Endothelial cell of umbilical vein (primary cell): ENCODE data around the gene EPN1. TPM values are rescaled to one million over a fixed set of nuclear protein-coding genes. Genes with fewer than 3 reads are reported as not detected.

Experiments used
- BruUV-seq: library from RNA; stranded (reverse); fragments of 400-500 nt; replicated peaks from 2 replicates; lab custom pipeline; 2021; lab: Mats Ljungman, UMichigan
- CTCF ChIA-PET: fragments of 300-600, 350-600 bp; sonication (Branson Sonifier 250); formaldehyde crosslinking; loops from one replicate; lab custom pipeline; 2021; ENCODE audit warnings: antibody characterized with exemption, inconsistent platforms; lab: Charles Lee
- POLR2A ChIA-PET: fragments of 300-600, 350-600 bp; sonication (Branson Sonifier 250); formaldehyde crosslinking; loops from one replicate; lab custom pipeline; 2021; ENCODE audit warnings: antibody characterized with exemption, inconsistent platforms; lab: Charles Lee
- DNase-seq: peaks from one replicate; pipeline ENCODE4 v3.0.0-alpha.2; 2011; ENCODE audit warnings: low read depth, low spot score
- FAIRE-seq: peaks from 2 replicates; lab custom pipeline; 2011; peaks lifted over from hg19 to GRCh38; lab: Jason Lieb, UNC
- H2AFZ ChIP-seq: 2 replicates; pipeline ENCODE4 v1.6.0; 2012; ENCODE audit warnings: low read depth, low read length, control low read depth, inconsistent platforms
- H3K27ac ChIP-seq: 2 replicates; pipeline ENCODE4 v1.5.1; 2011; ENCODE audit warnings: low read depth, mild to moderate bottlenecking, control low read depth, low read length, moderate library complexity; ENCODE audit not compliant: insufficient read depth
- H3K27me3 ChIP-seq, 2 experiments: 2 replicates each; pipeline versions ENCODE4 v1.6.0 to v1.6.1; 2011; ENCODE audit warnings: low read length in 2 of 2, mixed read lengths in 1 of 2; ENCODE audit not compliant: control insufficient read depth in 2 of 2, insufficient read depth in 2 of 2
- H3K36me3 ChIP-seq, 2 experiments: 2 replicates in 1 of 2; 3 replicates in 1 of 2; pipeline ENCODE4 v1.5.1; 2011; ENCODE audit warnings: low read length in 2 of 2, mild to moderate bottlenecking in 1 of 2, moderate library complexity in 1 of 2; ENCODE audit not compliant: control insufficient read depth in 2 of 2, insufficient read depth in 2 of 2; ENCODE audit errors: extremely low read depth in 1 of 2
- H3K4me1 ChIP-seq: 3 replicates; pipeline ENCODE4 v1.5.1; 2011; ENCODE audit warnings: mild to moderate bottlenecking, low read length; ENCODE audit not compliant: control insufficient read depth, insufficient read depth; ENCODE audit errors: extremely low read depth
- H3K4me2 ChIP-seq: 2 replicates; pipeline ENCODE4 v1.6.1; 2011; ENCODE audit warnings: low read length, control low read depth, mixed read lengths; ENCODE audit not compliant: insufficient read depth
- H3K4me3 ChIP-seq, 3 experiments: fragments of 200-600 bp in 1 of 3; sonication (generic), shearing (Covaris generic) in 1 of 3; replicated peaks in 1 of 3; 2 replicates each; pipeline ENCODE4 v1.5.1; 2011 to 2016; ENCODE audit warnings: control low read depth in 3 of 3, low read length in 3 of 3, mild to moderate bottlenecking in 2 of 3, inconsistent platforms in 1 of 3, low read depth in 1 of 3, moderate library complexity in 1 of 3; ENCODE audit not compliant: insufficient read depth in 1 of 3
- H3K79me2 ChIP-seq: 2 replicates; pipeline ENCODE4 v1.6.0; 2012; ENCODE audit warnings: low read length, inconsistent platforms; ENCODE audit not compliant: control insufficient read depth, insufficient read depth
- H3K9ac ChIP-seq: replicated peaks from 2 replicates; pipeline ENCODE3; 2011; ENCODE audit warnings: low read length, control low read depth; ENCODE audit not compliant: insufficient read depth; ENCODE audit errors: extremely low read depth
- H3K9me1 ChIP-seq: replicated peaks from 3 replicates; pipeline ENCODE4 v1.6.0; 2011; ENCODE audit warnings: mild to moderate bottlenecking, low read length; ENCODE audit not compliant: control insufficient read depth, insufficient read depth; ENCODE audit errors: extremely low read depth
- H3K9me3 ChIP-seq: replicated peaks from 2 replicates; pipeline ENCODE4 v1.5.1; 2012; ENCODE audit warnings: low read length, inconsistent platforms; ENCODE audit not compliant: control insufficient read depth, insufficient read depth
- H4K20me1 ChIP-seq: replicated peaks from 2 replicates; pipeline ENCODE3; 2011; ENCODE audit warnings: mild to moderate bottlenecking, low read length; ENCODE audit not compliant: control insufficient read depth, insufficient read depth; ENCODE audit errors: extremely low read depth
- EZH2 ChIP-seq: IDR thresholded peaks from 2 replicates; pipeline ENCODE4 v1.6.1; 2012; ENCODE audit warnings: borderline replicate concordance, low read depth, mild to moderate bottlenecking, moderate library complexity, low read length, inconsistent platforms; ENCODE audit not compliant: severe bottlenecking
- FOS ChIP-seq: IDR thresholded peaks from 2 replicates; pipeline ENCODE4 v1.6.1; 2011; ENCODE audit warnings: mild to moderate bottlenecking, low read length, moderate library complexity, borderline replicate concordance; ENCODE audit not compliant: insufficient read depth
- GATA2 ChIP-seq: IDR thresholded peaks from 2 replicates; pipeline ENCODE4 v1.7.0; 2011; ENCODE audit warnings: low read depth, mild to moderate bottlenecking, moderate library complexity, mixed read lengths, low read length; ENCODE audit not compliant: insufficient read length, insufficient read depth
- JUN ChIP-seq: IDR thresholded peaks from 2 replicates; pipeline ENCODE4 v1.6.1; 2011; ENCODE audit warnings: borderline replicate concordance, low read depth; ENCODE audit not compliant: insufficient read length, insufficient read depth
- MYC ChIP-seq: IDR thresholded peaks from one replicate; pipeline ENCODE4 v1.6.1; 2011; ENCODE audit warnings: mild to moderate bottlenecking, low read depth, low read length
- POLR2A ChIP-seq: IDR thresholded peaks from 2 replicates; pipeline ENCODE4 v1.6.1; 2012; ENCODE audit warnings: low read depth, mild to moderate bottlenecking, control low read depth, low read length
- POLR2AphosphoS5 ChIP-seq: IDR thresholded peaks from 2 replicates; pipeline ENCODE4 v1.6.1; 2012; ENCODE audit warnings: low read depth, mild to moderate bottlenecking, control low read depth, low read length, moderate library complexity; ENCODE audit not compliant: insufficient read depth
- dilution Hi-C: fragments of 300-500 bp; cut with MboI; formaldehyde crosslinking; loops from one replicate; pipeline ENCODE4 v1.15.0; 2019; ENCODE audit warnings: low sequenced_read_pairs; ENCODE audit not compliant: extremely low pct_ligation_motif_present
- intact Hi-C: fragments of 100-400 bp; cut with micrococcal nuclease; formaldehyde crosslinking; loops from one replicate; pipeline ENCODE4 v1.10.0; 2022
- polyA plus RNA-seq, 4 experiments: library from polyadenylated mRNA; depleted of rRNA in 3 of 4; stranded (reverse) in 3 of 4; unstranded in 1 of 4; fragments of >200 nt; gene quantifications; 2 replicates each; pipeline versions ENCODE4 v1.2.1 to v1.2.3, GENCODE V29; 2011 to 2012; ENCODE audit warnings: missing spikeins in 1 of 4
- total RNA-seq: library from RNA; stranded (reverse); gene quantifications from 2 replicates; pipeline ENCODE4 v1.2.3, GENCODE V29; 2021
- TF ChIP-seq, protein P1 (sequence below), 2 donors: IDR thresholded peaks; 1 replicate in 1 of 2; 2 replicates in 1 of 2; pipeline ENCODE4 v1.5.1; 2011; ENCODE audit warnings: low read length in 2 of 2, mild to moderate bottlenecking in 2 of 2, moderate library complexity in 2 of 2, control low read depth in 1 of 2, inconsistent platforms in 1 of 2, low read depth in 1 of 2; ENCODE audit not compliant: insufficient read depth in 1 of 2; ENCODE audit errors: extremely low read depth in 1 of 2
- TF ChIP-seq, protein P2 (sequence below): IDR thresholded peaks from 2 replicates; pipeline ENCODE4 v1.6.1; 2011; ENCODE audit not compliant: insufficient read depth, insufficient read length

The EPN1 gene
- total and polyA plus RNA-seq, 2 donors (not counting 3 experiments of a cell fraction or from before 2014, with no cell fraction given) = 87.2 to 138 TPM

DNA sequence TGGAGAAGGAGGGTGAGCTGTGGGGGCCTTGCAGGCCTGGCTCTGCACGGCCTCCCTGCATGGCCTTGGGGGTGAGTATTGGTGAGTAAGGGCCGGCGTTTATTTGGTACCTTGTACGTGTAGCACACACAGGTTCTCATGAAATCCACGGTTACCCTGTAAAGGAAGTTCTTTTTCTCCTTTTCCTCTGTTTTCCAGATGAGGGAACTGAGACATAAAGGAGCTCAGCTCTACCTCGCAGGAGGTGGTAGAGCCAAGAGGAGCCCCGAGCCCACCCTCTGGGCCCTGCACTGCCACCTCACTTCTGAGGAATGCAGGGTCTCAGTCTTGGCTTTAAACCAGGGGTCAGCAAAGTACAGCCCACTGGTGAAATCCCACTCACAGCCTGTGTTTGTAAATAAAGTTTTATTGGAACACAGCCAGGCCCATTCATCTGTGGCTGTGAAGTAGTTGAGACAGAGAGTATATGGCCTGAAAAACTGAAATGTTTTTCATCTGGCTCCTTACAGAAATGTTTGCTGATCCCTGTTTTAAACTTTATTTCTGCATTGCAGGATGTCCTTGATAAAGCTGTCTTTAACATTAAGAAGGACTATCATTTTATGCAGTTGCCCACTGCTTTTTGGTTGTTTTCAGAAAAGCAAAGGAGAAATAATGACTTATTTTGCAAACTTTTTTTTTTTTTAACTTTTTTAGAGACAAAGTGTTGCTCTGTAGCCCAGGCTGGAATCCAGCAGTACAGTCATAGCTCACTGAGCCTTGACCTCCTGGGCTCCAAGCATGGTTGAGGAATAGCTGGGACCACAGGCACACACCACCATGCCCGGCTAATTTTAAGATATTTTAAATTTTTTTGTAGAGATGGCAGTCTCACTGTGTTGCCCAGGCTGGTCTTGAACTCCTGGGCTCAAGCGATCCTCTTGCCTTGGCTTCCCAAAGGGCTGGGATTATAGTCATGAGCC, 6.4 kb downstream of the EPN1 start:
- peaks cover 29% of the 10 kb centered on the region for H3K4me1 ChIP-seq
- no peak overlapping the region for H3K27ac ChIP-seq
- BruUV-seq = no TSS peak
- no peaks in the 10 kb centered on the region for H4K20me1 ChIP-seq
- FAIRE-seq = no peak
- no peak overlapping the region for H3K4me3 ChIP-seq
- dilution Hi-C loops (no loop called here), intact Hi-C loops (no loop called here)
- H3K4me2 ChIP-seq = no peak overlapping the region
- ChIA-PET POLR2A (no interaction called here), CTCF (interaction anchor here (1.0 to 1.9 kb wide), 2 partner anchors 10 to 27 kb away, joined by 3 to 6 read pairs; partner anchors contain the start of gene U2AF2)
- no peaks in the 10 kb centered on the region for H3K9me1 ChIP-seq
- no peak for DNase-seq
- H2AFZ ChIP-seq = no peak overlapping the region
- no peaks in the 10 kb centered on the region for H3K9me3 ChIP-seq
- H3K9ac ChIP-seq = no peak overlapping the region
- peaks cover 9 to 42% of the 10 kb centered on the region in 2 experiments for H3K36me3 ChIP-seq
- TF ChIP-seq POLR2AphosphoS5 (no peak), JUN (no peak), FOS (no peak), POLR2A (no peak), EZH2 (no peak), GATA2 (no peak), MYC (no peak)
- TF ChIP-seq, protein P1, sequence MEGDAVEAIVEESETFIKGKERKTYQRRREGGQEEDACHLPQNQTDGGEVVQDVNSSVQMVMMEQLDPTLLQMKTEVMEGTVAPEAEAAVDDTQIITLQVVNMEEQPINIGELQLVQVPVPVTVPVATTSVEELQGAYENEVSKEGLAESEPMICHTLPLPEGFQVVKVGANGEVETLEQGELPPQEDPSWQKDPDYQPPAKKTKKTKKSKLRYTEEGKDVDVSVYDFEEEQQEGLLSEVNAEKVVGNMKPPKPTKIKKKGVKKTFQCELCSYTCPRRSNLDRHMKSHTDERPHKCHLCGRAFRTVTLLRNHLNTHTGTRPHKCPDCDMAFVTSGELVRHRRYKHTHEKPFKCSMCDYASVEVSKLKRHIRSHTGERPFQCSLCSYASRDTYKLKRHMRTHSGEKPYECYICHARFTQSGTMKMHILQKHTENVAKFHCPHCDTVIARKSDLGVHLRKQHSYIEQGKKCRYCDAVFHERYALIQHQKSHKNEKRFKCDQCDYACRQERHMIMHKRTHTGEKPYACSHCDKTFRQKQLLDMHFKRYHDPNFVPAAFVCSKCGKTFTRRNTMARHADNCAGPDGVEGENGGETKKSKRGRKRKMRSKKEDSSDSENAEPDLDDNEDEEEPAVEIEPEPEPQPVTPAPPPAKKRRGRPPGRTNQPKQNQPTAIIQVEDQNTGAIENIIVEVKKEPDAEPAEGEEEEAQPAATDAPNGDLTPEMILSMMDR (IDR thresholded peaks at IDR 0.05; ENCODE audit: extremely low read depth in 1 of 2, insufficient read depth in 1 of 2, low read depth in 1 of 2, low read length in 2 of 2) = no peak
- TF ChIP-seq, protein P2, sequence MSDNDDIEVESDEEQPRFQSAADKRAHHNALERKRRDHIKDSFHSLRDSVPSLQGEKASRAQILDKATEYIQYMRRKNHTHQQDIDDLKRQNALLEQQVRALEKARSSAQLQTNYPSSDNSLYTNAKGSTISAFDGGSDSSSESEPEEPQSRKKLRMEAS = no peak
- H3K27me3 ChIP-seq = no peaks in the 10 kb centered on the region
- H3K79me2 ChIP-seq = peaks cover 81% of the 10 kb centered on the region
